Astrocyte of the spinal cord (primary cell): ENCODE data around the gene SVIL.
A peak's percentile ranks its signal among the peaks of the same experiment; 100 is the strongest.

ENCODE experiments used
- DNase-seq: peaks from one replicate; pipeline ENCODE4 v3.0.0; 2011; ENCODE audit warnings: low read depth, low spot score
- H3K4me3 ChIP-seq: 2 replicates; pipeline ENCODE4 v1.5.1; 2011; ENCODE audit warnings: low read depth, mild to moderate bottlenecking, low read length, moderate library complexity
- CTCF ChIP-seq: IDR thresholded peaks from 2 replicates; pipeline ENCODE4 v1.5.1; 2012; ENCODE audit warnings: low read depth, mild to moderate bottlenecking, low read length, inconsistent platforms
- in situ Hi-C: cut with HindIII; loops from 2 replicates; pipeline ENCODE4 v1.10.0; 2017; ENCODE audit warnings: low sequenced_read_pairs

SVIL gene

DNA sequence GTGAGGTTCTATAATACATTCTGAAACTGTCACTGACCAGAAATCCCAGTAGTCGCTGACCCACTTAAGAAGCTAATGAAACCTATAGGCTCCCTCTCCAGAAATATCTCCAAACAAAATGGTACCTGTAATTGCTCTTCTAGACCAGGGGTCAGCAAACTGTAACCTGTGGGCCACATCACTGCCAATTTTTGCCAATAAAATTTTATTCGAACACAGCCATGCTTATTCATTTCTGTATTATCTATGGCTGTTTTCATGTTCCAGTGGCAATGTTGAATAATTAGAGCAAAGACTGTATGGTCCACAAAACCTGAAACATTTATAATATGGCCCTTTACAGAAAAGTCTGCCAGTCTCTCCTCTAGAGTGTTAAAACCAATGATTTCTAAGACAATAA, 37.2 kb upstream of the SVIL start:
- no peak for TF ChIP-seq CTCF
- in situ Hi-C loops, result no loop called here
- H3K4me3 ChIP-seq, result no peak overlapping the region
- DNase-seq, result no peak

DNA sequence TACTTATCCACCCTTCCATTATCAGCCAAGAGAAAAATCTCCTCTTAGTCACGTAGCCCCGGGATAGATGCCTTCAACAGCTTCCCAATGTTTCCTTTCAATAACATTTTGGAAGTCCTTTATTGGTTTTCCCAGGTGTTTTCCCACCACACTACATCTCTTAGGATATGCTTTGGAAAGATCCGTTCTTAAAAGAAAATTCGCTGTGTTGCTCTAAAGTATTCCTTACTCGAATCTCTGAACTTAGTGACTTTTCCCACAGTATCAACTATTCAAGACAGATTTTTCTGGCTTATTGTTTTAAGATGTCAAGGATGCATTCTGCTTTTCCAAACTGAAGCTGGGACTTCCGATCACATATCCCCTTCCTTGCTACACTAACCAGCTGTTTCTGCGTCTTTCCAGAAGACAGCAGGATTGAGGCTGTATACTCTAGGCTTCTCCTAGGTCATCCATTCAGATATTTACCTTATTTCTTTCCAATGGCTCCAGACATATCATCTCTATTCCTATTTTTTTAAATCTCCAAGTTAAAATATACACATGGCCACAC, 36.5 kb upstream of the SVIL start:
- no peak for DNase-seq
- in situ Hi-C loops, result no loop called here
- no peak for TF ChIP-seq CTCF
- no peak overlapping the region for H3K4me3 ChIP-seq

- no peak for DNase-seq
- no peak for TF ChIP-seq CTCF
- no peak overlapping the region for H3K4me3 ChIP-seq
- in situ Hi-C loops, result no loop called here
Measured at GRCh38 chr10:29670761-29671160, 36.0 kb upstream of the SVIL start.

DNA sequence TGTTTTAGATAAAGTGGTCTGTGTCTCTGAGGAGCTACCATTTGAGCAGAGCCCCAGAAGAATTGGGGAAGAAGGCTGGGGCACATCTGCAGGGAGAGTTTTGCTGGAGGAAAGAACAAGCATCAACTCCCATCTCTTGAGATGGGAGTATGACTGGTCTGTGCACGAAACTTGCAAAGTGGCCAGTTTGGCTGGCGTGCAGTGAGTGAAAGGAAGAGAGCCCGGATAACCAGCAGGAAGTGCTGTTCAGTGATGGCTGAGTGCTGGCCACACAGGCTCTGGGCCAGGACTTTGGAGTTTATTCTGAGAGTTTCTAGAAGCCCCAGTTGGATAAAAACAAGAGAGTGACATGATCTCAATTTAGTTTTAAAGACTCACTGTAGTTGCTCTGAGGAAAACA, 34.4 kb upstream of the SVIL start:
- TF ChIP-seq CTCF, result no peak
- in situ Hi-C loops, result no loop called here
- peak; percentile 34 for DNase-seq
- H3K4me3 ChIP-seq, result no peak overlapping the region

GRCh38 chr10:29668628-29669027, 33.9 kb upstream of the SVIL start:
- H3K4me3 ChIP-seq, result no peak overlapping the region
- in situ Hi-C loops, result no loop called here
- peak; percentile 59 for DNase-seq
- TF ChIP-seq CTCF, result no peak

GRCh38 chr10:29667191-29667590, 32.4 kb upstream of the SVIL start:
- H3K4me3 ChIP-seq, result no peak overlapping the region
- TF ChIP-seq CTCF, result no peak
- in situ Hi-C loops, result no loop called here
- DNase-seq, result no peak

DNA sequence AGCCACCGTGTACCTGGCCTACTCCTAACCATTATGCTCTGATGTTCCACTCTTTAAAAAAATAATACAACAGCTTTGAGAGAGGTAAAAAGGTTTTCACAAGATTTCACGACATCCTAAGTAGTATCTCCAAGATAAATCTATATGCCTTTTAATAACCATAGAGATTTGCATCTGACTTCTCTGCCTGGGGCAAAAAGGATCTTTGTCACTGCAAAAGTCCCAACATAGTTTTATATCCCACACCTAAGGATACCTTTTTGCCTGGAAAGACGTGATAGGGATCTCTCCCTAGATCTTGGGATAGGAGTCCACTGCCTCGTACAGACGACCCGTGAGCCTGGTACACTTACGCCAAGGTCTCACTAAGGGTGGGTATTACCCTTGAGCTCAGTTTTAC, 31.4 kb upstream of the SVIL start:
- DNase-seq, result no peak
- TF ChIP-seq CTCF, result no peak
- in situ Hi-C loops, result no loop called here
- H3K4me3 ChIP-seq, result no peak overlapping the region
